Measurements from ENCODE around the gene CDH4. TPM values are rescaled to one million over a fixed set of nuclear protein-coding genes. Genes with fewer than 3 reads are reported as not detected.

Gene CDH4
- total and polyA plus RNA-seq, 4 donors = 5.8 to 24.1 (median 17.1) TPM

DNA sequence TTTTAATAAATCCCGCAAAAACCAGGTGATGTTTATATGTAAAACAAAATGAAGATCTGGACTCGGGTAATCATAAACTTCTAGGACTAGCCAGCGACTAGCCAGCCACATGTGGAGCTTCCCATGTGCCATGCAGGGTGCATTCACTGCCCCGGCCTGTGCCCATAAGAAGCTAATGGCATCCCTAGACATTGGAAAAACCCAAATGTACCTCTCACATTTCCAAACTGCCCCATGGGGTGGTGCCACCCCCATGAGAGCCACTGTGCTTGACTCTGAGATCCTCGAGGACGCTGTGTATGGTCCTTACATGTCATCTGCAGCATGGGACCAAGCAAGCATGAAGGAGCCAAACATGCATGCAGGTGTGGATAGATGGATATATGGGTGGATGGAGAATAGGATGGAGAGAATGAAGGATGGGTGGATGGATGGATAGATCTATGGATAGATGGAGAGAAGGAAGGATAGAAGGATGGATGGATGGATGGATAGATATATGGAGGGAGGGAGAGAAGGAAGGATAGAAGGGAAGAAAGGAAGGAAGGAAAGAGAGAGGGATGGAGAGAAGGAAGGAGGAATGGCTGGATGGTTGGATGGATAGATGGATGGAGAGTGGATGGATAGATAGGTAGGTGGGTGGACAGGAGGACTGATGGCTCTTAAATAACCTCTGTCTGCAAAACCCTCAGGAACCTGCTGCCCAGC is 203.6 kb downstream of the CDH4 start:
- no peak for DNase-seq (ENCODE audit: low read depth in 4 of 6, low spot score in 6 of 6)
- 88% methylated on average over 6 of the region's 6 CpGs for WGBS (ENCODE audit: insufficient coverage)
- Histone ChIP-seq H3K9me3 (ENCODE audit: control insufficient read depth, insufficient read depth, low read length) (no peaks in the 10 kb centered on the region), H3K4me1 (ENCODE audit: control insufficient read depth, insufficient read depth, low read length) (peaks cover 5% of the 10 kb centered on the region), H3K27me3 (ENCODE audit: control insufficient read depth, insufficient read depth, low read length) (no peaks in the 10 kb centered on the region), H3K4me3 (ENCODE audit: low read depth, low read length) (no peak overlapping the region), H3K36me3 (ENCODE audit: control insufficient read depth, insufficient read depth, low read length) (no peaks in the 10 kb centered on the region), H3K27ac (ENCODE audit: low read depth, low read length) (no peak overlapping the region)

DNA sequence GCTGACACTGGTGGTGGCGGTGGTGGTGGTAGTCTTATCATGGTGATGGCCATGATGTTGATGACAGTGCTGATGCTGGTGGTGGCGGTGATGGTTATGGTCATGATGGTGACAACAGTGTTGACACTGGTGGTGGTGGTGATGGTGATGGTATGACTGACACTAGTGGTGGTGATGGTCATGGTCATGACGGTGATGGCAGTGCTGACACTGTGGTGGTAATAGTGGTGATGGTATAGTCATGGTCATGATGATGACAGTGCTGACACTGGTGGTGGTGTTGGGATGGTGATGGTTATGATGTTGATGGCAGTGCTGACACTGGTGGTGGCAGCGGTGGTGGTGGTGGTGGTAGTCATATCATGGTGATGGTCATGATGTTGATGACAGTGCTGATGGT is 205.7 kb downstream of the CDH4 start:
- H3K4me1 ChIP-seq (ENCODE audit: control insufficient read depth, insufficient read depth, low read length) = peaks cover 12% of the 10 kb centered on the region
- WGBS (ENCODE audit: insufficient coverage) = 100% methylated on average over 4 of the region's 4 CpGs
- no peak for DNase-seq (ENCODE audit: low read depth in 4 of 6, low spot score in 6 of 6)
- H3K9me3 ChIP-seq (ENCODE audit: control insufficient read depth, insufficient read depth, low read length) = peaks cover under 1% of the 10 kb centered on the region
- H3K4me3 ChIP-seq (ENCODE audit: low read depth, low read length) = no peak overlapping the region
- H3K27me3 ChIP-seq (ENCODE audit: control insufficient read depth, insufficient read depth, low read length) = no peaks in the 10 kb centered on the region
- no peak overlapping the region for H3K27ac ChIP-seq (ENCODE audit: low read depth, low read length)
- no peaks in the 10 kb centered on the region for H3K36me3 ChIP-seq (ENCODE audit: control insufficient read depth, insufficient read depth, low read length)

DNA sequence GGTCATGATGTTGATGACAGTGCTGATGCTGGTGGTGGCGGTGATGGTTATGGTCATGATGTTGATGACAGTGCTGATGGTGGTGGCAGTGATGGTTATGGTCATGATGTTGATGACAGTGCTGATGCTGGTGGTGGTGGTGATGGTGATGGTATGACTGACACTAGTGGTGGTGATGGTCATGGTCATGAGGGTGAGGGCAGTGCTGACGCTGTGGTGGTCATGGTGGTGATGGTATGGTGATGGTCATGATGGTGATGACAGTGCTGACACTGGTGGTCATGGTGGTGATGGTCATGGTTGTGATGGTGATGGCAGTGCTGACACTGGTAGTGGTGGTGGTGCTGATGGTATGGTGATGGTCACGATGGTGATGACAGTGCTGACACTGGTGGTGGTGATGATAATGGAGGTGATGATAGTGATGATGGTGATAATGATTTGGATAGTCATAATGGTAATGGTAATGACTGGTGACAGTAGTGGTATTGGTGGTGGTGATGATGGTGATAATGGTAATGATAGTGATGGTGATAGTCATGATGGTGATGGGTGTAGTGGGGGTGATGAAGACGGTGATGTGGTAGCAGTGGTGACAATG is 206.2 kb downstream of the CDH4 start:
- Histone ChIP-seq H3K9me3 (ENCODE audit: control insufficient read depth, insufficient read depth, low read length) (peaks cover 2% of the 10 kb centered on the region), H3K4me1 (ENCODE audit: control insufficient read depth, insufficient read depth, low read length) (peaks cover 12% of the 10 kb centered on the region), H3K27ac (ENCODE audit: low read depth, low read length) (no peak overlapping the region), H3K36me3 (ENCODE audit: control insufficient read depth, insufficient read depth, low read length) (no peaks in the 10 kb centered on the region), H3K4me3 (ENCODE audit: low read depth, low read length) (no peak overlapping the region), H3K27me3 (ENCODE audit: control insufficient read depth, insufficient read depth, low read length) (no peaks in the 10 kb centered on the region)
- WGBS (ENCODE audit: insufficient coverage) = 97% methylated on average over 4 of the region's 4 CpGs
- no peak for DNase-seq (ENCODE audit: low read depth in 4 of 6, low spot score in 6 of 6)

DNA sequence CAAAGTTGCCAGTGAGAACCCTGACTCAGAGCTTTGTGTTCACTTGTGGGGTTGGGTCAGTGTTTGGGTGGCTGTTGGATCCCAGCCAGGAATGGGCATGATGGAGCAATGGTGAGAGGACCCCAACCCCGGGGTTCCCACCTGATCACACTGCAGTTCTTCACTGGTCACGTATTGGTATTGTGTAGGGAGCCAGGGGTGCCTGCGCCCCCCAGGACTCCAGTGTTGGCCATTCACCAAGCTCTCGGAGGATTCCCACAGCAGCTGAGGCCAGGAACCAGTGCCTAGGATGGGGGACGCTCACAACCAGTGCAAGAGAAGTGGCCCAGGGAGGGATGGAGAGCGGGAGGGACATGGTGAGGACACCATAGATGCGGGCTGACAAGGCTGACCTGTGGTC is 207.2 kb downstream of the CDH4 start:
- H3K27ac ChIP-seq (ENCODE audit: low read depth, low read length) = no peak overlapping the region
- 97% methylated on average over 7 of the region's 7 CpGs for WGBS (ENCODE audit: insufficient coverage)
- no peaks in the 10 kb centered on the region for H3K36me3 ChIP-seq (ENCODE audit: control insufficient read depth, insufficient read depth, low read length)
- no peak overlapping the region for H3K4me3 ChIP-seq (ENCODE audit: low read depth, low read length)
- no peaks in the 10 kb centered on the region for H3K27me3 ChIP-seq (ENCODE audit: control insufficient read depth, insufficient read depth, low read length)
- DNase-seq (ENCODE audit: low read depth in 4 of 6, low spot score in 6 of 6) = no peak
- H3K9me3 ChIP-seq (ENCODE audit: control insufficient read depth, insufficient read depth, low read length) = peaks cover 2% of the 10 kb centered on the region
- H3K4me1 ChIP-seq (ENCODE audit: control insufficient read depth, insufficient read depth, low read length) = peaks cover 12% of the 10 kb centered on the region

DNA sequence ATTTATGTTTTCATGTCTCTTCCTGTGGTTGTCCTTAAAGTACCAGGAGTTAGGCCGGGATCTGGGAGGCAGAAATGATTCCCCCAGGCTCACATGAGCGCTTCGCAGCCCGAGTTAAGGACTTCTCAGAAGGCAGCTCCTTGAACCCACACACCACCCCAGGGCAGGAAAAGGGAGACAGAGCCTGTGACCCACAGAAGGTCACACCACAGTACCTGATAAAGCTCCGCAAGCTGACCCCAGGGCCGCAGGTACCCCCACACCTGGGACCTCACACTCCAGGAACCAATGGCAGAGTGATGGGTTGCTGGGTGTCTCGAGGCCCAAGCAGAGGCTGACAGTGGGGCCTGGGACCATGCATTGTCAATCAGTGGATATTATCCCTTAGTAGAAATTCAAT is 207.6 kb downstream of the CDH4 start:
- H3K4me1 ChIP-seq (ENCODE audit: control insufficient read depth, insufficient read depth, low read length) = peaks cover 16% of the 10 kb centered on the region
- no peak overlapping the region for H3K4me3 ChIP-seq (ENCODE audit: low read depth, low read length)
- DNase-seq (ENCODE audit: low read depth in 4 of 6, low spot score in 6 of 6) = no peak
- no peaks in the 10 kb centered on the region for H3K27me3 ChIP-seq (ENCODE audit: control insufficient read depth, insufficient read depth, low read length)
- no peak overlapping the region for H3K27ac ChIP-seq (ENCODE audit: low read depth, low read length)
- no peaks in the 10 kb centered on the region for H3K36me3 ChIP-seq (ENCODE audit: control insufficient read depth, insufficient read depth, low read length)
- peaks cover 2% of the 10 kb centered on the region for H3K9me3 ChIP-seq (ENCODE audit: control insufficient read depth, insufficient read depth, low read length)
- WGBS (ENCODE audit: insufficient coverage) = 72% methylated on average over 4 of the region's 7 CpGs

DNA sequence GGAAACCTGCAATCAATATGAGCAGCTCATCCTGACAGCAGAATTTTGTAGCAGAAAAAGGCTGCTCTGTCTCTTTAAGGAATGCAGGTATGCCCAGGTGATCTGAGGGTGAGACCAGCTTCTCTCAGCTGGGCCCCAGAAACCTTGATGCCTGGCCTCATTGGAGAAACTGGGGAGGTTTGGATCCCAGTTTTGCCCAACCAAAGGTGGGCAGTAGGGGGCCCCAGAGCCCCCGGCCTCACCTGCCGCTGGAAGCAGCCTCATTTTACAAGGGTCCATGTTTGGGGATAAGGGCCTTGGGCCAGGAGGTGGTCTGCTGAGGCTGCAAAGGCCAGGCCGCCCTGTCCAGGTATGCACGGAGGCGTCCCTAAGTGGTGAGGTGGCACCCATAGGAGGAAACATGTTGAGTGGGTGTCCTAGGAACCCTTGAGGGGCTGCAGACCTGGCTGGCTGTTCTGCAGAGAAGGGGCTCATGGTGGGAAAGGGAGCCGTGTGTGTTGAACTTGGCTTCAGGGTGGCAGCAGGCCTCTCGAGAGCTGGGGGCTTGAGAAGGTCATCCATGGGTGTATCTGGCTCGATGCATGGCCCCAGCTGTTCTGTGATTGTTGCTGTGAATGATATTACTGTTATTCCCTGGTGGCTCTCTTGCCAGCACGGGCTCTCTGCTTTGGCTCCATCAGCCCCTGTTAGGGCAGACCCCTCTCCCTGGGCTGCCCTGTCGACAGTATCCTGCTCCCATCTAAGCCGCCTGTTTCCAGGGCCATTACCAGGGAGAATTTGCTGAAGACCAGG is 208.4 kb downstream of the CDH4 start:
- Histone ChIP-seq H3K27me3 (ENCODE audit: control insufficient read depth, insufficient read depth, low read length) (no peaks in the 10 kb centered on the region), H3K4me1 (ENCODE audit: control insufficient read depth, insufficient read depth, low read length) (peaks cover 17% of the 10 kb centered on the region), H3K27ac (ENCODE audit: low read depth, low read length) (no peak overlapping the region), H3K4me3 (ENCODE audit: low read depth, low read length) (no peak overlapping the region), H3K9me3 (ENCODE audit: control insufficient read depth, insufficient read depth, low read length) (peaks cover 2% of the 10 kb centered on the region), H3K36me3 (ENCODE audit: control insufficient read depth, insufficient read depth, low read length) (no peaks in the 10 kb centered on the region)
- DNase-seq (ENCODE audit: low read depth in 4 of 6, low spot score in 6 of 6) = no peak
- 75% methylated on average over 9 of the region's 11 CpGs for WGBS (ENCODE audit: insufficient coverage)

DNA sequence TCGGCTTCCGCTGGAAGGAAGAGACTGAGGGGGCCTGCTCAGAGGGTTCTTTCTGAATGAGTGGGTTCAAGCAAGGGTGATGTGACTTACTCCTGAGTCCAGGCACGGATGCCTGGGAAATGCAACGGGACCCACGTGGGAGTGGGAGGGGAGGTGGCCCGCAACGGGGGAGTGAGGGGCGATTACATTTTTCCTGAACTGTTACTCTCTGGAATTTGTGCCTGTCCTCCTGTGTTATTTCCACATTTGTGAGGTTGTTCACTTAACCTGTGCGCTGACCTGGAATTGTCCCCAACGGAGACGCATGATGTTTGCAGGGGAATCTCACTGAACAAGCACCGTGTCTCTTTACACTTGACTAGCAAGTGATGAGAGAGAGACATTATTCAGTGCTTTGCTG is 209.4 kb downstream of the CDH4 start:
- Histone ChIP-seq H3K36me3 (ENCODE audit: control insufficient read depth, insufficient read depth, low read length) (no peaks in the 10 kb centered on the region), H3K4me3 (ENCODE audit: low read depth, low read length) (no peak overlapping the region), H3K27ac (ENCODE audit: low read depth, low read length) (no peak overlapping the region), H3K27me3 (ENCODE audit: control insufficient read depth, insufficient read depth, low read length) (no peaks in the 10 kb centered on the region), H3K9me3 (ENCODE audit: control insufficient read depth, insufficient read depth, low read length) (peaks cover 2% of the 10 kb centered on the region), H3K4me1 (ENCODE audit: control insufficient read depth, insufficient read depth, low read length) (peaks cover 17% of the 10 kb centered on the region)
- 43% methylated on average over 12 of the region's 12 CpGs for WGBS (ENCODE audit: insufficient coverage)
- DNase-seq (ENCODE audit: low read depth in 4 of 6, low spot score in 6 of 6) = peak in 1 of 6 donors; percentile 60

DNA sequence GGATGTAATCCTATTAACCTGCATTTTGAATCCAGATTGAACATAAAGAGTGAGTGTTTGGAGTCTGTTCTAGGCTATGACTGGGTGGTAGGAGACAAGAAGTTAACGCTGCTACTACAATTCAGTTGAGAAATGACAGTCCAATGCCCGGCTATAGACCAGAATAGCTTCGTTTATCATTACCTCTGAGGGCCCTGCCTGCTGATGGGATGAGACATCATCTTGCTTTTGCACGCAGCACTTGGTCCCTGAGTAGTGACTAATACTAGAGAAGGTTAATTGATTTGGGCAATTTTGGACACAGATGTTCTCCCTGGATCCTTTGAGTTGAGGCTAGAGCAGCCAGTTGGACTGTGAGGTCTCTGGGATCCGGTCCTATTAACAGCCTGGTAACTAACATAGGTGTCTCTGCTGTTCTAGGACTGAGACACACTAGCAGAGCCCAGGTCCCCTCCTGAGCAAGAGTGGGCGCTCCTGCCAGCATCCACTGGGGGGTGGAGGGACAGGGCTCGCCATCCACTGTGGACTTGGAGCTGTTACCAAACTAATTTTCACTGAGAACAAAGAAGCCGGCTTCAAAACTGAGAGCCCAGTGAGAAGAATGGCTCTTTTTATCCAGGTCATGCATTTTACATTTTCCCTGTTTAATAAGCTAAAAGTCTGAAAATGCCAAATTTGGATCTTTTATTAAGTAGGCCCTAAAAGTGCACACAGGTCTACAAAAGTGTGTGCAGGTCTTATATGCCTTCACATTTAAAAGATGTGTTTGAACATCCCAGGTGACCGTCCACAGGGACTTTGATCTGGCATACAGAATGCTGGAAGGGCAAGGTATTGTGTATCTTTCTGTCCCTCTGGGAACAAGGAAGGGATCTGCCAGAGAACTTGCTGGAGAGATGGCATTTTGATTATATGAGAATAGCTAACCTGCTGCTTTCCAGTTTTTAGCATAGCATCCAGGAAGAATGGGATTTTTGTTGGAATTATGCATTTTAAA is 212.5 kb downstream of the CDH4 start:
- DNase-seq (ENCODE audit: low read depth in 4 of 6, low spot score in 6 of 6) = peak in 1 of 6 donors; percentile 33
- H3K27ac ChIP-seq (ENCODE audit: low read depth, low read length) = no peak overlapping the region

DNA sequence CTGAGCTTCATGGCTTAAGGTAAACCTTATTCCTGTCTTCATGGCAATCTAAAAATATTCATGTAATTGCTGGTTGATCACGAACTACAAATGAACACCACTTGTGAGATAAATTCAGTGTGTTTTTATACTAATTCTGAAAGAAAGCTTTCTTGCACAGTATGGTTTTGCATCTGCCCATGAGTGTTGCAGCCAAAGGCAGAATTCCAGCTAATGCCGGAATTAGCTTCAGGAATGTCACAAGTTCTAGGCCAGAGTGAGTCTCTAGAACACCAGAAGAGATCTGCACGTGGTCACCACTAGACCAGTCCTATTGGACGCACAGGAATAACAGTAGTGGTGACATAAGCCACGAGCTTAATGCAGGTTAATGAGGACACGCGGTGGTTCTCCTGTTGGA is 223.7 kb downstream of the CDH4 start:
- Histone ChIP-seq H3K27me3 (ENCODE audit: control insufficient read depth, insufficient read depth, low read length) (no peaks in the 10 kb centered on the region), H3K4me1 (ENCODE audit: control insufficient read depth, insufficient read depth, low read length) (no peaks in the 10 kb centered on the region), H3K9me3 (ENCODE audit: control insufficient read depth, insufficient read depth, low read length) (peaks cover 1% of the 10 kb centered on the region), H3K36me3 (ENCODE audit: control insufficient read depth, insufficient read depth, low read length) (no peaks in the 10 kb centered on the region), H3K4me3 (ENCODE audit: low read depth, low read length) (no peak overlapping the region), H3K27ac (ENCODE audit: low read depth, low read length) (no peak overlapping the region)
- DNase-seq (ENCODE audit: low read depth in 4 of 6, low spot score in 6 of 6) = peak in 1 of 6 donors; percentile 38
- 88% methylated on average over 3 of the region's 7 CpGs for WGBS (ENCODE audit: insufficient coverage)

More for the DNA sequence above, 212.5 kb downstream of the CDH4 start:
- Histone ChIP-seq H3K9me3 (ENCODE audit: control insufficient read depth, insufficient read depth, low read length) (peaks cover 2% of the 10 kb centered on the region), H3K36me3 (ENCODE audit: control insufficient read depth, insufficient read depth, low read length) (no peaks in the 10 kb centered on the region), H3K27me3 (ENCODE audit: control insufficient read depth, insufficient read depth, low read length) (no peaks in the 10 kb centered on the region), H3K4me1 (ENCODE audit: control insufficient read depth, insufficient read depth, low read length) (peaks cover 17% of the 10 kb centered on the region), H3K4me3 (ENCODE audit: low read depth, low read length) (no peak overlapping the region)
- WGBS (ENCODE audit: insufficient coverage) = 66% methylated on average over 8 of the region's 9 CpGs
